H9 (cell line): ENCODE data around the gene SPOCD1. TPM values are rescaled to one million over a fixed set of nuclear protein-coding genes. Genes with fewer than 3 reads are reported as not detected.

ENCODE experiments used
- DNase-seq: peaks from one replicate; pipeline ENCODE4 v3.0.0-alpha.2; 2017
- H2AFZ ChIP-seq: one replicate; pipeline ENCODE4 v1.6.1; 2013; ENCODE audit warnings: mild to moderate bottlenecking, low read length, control low read depth, moderate library complexity
- H2AK5ac ChIP-seq: 2 replicates; pipeline ENCODE4 v1.6.1; 2013; ENCODE audit warnings: low read length, control low read depth, mixed read lengths; ENCODE audit not compliant: insufficient read length
- H2BK120ac ChIP-seq: one replicate; pipeline ENCODE4 v1.6.1; 2013; ENCODE audit warnings: low read depth, mild to moderate bottlenecking, low read length, control low read depth, inconsistent platforms; ENCODE audit not compliant: poor library complexity, severe bottlenecking
- H2BK12ac ChIP-seq: 2 replicates; pipeline ENCODE4 v1.6.1; 2013; ENCODE audit warnings: low read length, control low read depth, mixed read lengths, low read depth; ENCODE audit not compliant: insufficient read length
- H2BK15ac ChIP-seq: 2 replicates; pipeline ENCODE4 v1.6.1; 2013; ENCODE audit warnings: low read depth, low read length, control low read depth
- H2BK20ac ChIP-seq: one replicate; pipeline ENCODE4 v1.6.1; 2013; ENCODE audit warnings: low read depth, mild to moderate bottlenecking, low read length, control low read depth, inconsistent platforms; ENCODE audit not compliant: poor library complexity, severe bottlenecking
- H2BK5ac ChIP-seq: 2 replicates; pipeline ENCODE4 v1.6.1; 2013; ENCODE audit warnings: low read length, control low read depth, mixed read lengths; ENCODE audit not compliant: insufficient read length
- H3K14ac ChIP-seq: 2 replicates; pipeline ENCODE4 v1.6.1; 2013; ENCODE audit warnings: low read length, control low read depth; ENCODE audit not compliant: insufficient read depth
- H3K18ac ChIP-seq: 2 replicates; pipeline ENCODE4 v1.6.1; 2013; ENCODE audit warnings: low read depth, mild to moderate bottlenecking, mixed read lengths, low read length, control low read depth; ENCODE audit not compliant: insufficient read length
- H3K23ac ChIP-seq: 2 replicates; pipeline ENCODE4 v1.6.1; 2013; ENCODE audit warnings: low read length, control low read depth, mixed read lengths, low read depth; ENCODE audit not compliant: insufficient read length
- H3K23me2 ChIP-seq: 2 replicates; pipeline ENCODE4 v1.6.1; 2013; ENCODE audit warnings: low read depth, mild to moderate bottlenecking, mixed read lengths, low read length, control low read depth; ENCODE audit not compliant: insufficient read length, poor library complexity, severe bottlenecking
- H3K27ac ChIP-seq: 2 replicates; pipeline ENCODE4 v1.5.1; 2013; ENCODE audit warnings: low read length, control low read depth, mixed read lengths, low read depth; ENCODE audit not compliant: insufficient read length
- H3K27me3 ChIP-seq: 2 replicates; pipeline ENCODE4 v1.6.1; 2013; ENCODE audit warnings: low read length, control low read depth, inconsistent platforms; ENCODE audit not compliant: insufficient read depth
- H3K4ac ChIP-seq: 2 replicates; pipeline ENCODE4 v1.6.1; 2013; ENCODE audit warnings: low read depth, mild to moderate bottlenecking, control low read depth, inconsistent platforms, low read length, moderate library complexity
- H3K4me1 ChIP-seq: 2 replicates; pipeline ENCODE4 v1.6.1; 2013; ENCODE audit warnings: low read length, control low read depth, inconsistent platforms; ENCODE audit not compliant: insufficient read depth
- H3K4me2 ChIP-seq: 2 replicates; pipeline ENCODE4 v1.6.1; 2013; ENCODE audit warnings: low read length, control low read depth, mixed read lengths; ENCODE audit not compliant: insufficient read length, insufficient read depth
- H3K56ac ChIP-seq: 2 replicates; pipeline ENCODE4 v1.6.1; 2013; ENCODE audit warnings: low read depth, mild to moderate bottlenecking, mixed read lengths, low read length, control low read depth; ENCODE audit not compliant: insufficient read length
- H3K79me1 ChIP-seq: 2 replicates; pipeline ENCODE4 v1.6.1; 2013; ENCODE audit warnings: low read depth, mild to moderate bottlenecking, moderate library complexity, low read length, control low read depth, inconsistent platforms; ENCODE audit not compliant: insufficient read depth, poor library complexity, severe bottlenecking
- H3K79me2 ChIP-seq: 2 replicates; pipeline ENCODE4 v1.6.1; 2013; ENCODE audit warnings: low read length, control low read depth, inconsistent platforms; ENCODE audit not compliant: insufficient read depth
- H3K9ac ChIP-seq: 2 replicates; pipeline ENCODE4 v1.6.1; 2013; ENCODE audit warnings: low read length, control low read depth, mixed read lengths; ENCODE audit not compliant: insufficient read length; ENCODE audit errors: extremely low read depth
- H3K9me3 ChIP-seq: one replicate; pipeline ENCODE4 v1.6.1; 2013; ENCODE audit warnings: low read depth, low read length, inconsistent platforms; ENCODE audit not compliant: control insufficient read depth
- H3T11ph ChIP-seq: one replicate; pipeline ENCODE4 v1.6.1; 2013; ENCODE audit warnings: mild to moderate bottlenecking, low read length, control low read depth, inconsistent platforms
- H4K20me1 ChIP-seq: one replicate; pipeline ENCODE4 v1.6.1; 2013; ENCODE audit not compliant: control insufficient read depth, insufficient read length, insufficient read depth
- H4K5ac ChIP-seq: 2 replicates; pipeline ENCODE4 v1.6.1; 2013; ENCODE audit warnings: low read depth, mild to moderate bottlenecking, mixed read lengths, low read length, control low read depth; ENCODE audit not compliant: insufficient read length
- H4K8ac ChIP-seq: replicated peaks from 2 replicates; pipeline ENCODE4 v1.6.1; 2013; ENCODE audit warnings: low read length, control low read depth, mixed read lengths, low read depth; ENCODE audit not compliant: insufficient read length
- H4K91ac ChIP-seq: 2 replicates; pipeline ENCODE4 v1.6.1; 2013; ENCODE audit warnings: low read depth, mild to moderate bottlenecking, moderate library complexity, mixed read lengths, low read length, control low read depth; ENCODE audit not compliant: insufficient read length
- H3K27ac Mint-ChIP-seq, 3 experiments: 2 replicates in 2 of 3; 3 replicates in 1 of 3; pipeline ENCODE4 v1.8.0; 2020 to 2021; ENCODE audit warnings: mixed read lengths in 3 of 3, mild to moderate bottlenecking in 1 of 3, moderate library complexity in 1 of 3
- H3K27me3 Mint-ChIP-seq: 2 replicates; pipeline ENCODE4 v1.8.0; 2021; ENCODE audit warnings: low read depth, mild to moderate bottlenecking, moderate library complexity, mixed read lengths
- H3K36me3 Mint-ChIP-seq, 3 experiments: 2 replicates in 2 of 3; 3 replicates in 1 of 3; pipeline ENCODE4 v1.8.0; 2020 to 2021; ENCODE audit warnings: low read depth in 3 of 3, mixed read lengths in 3 of 3; ENCODE audit not compliant: insufficient read depth in 1 of 3
- H3K4me1 Mint-ChIP-seq, 2 experiments: 2 replicates each; pipeline ENCODE4 v1.8.0; 2020; ENCODE audit warnings: mixed read lengths in 2 of 2
- H3K4me3 Mint-ChIP-seq, 2 experiments: 2 replicates in 1 of 2; 3 replicates in 1 of 2; pipeline ENCODE4 v1.8.0; 2020 to 2021; ENCODE audit warnings: mild to moderate bottlenecking in 2 of 2, mixed read lengths in 2 of 2, moderate library complexity in 1 of 2
- H3K9me3 Mint-ChIP-seq, 2 experiments: 2 replicates in 1 of 2; 3 replicates in 1 of 2; pipeline ENCODE4 v1.8.0; 2020; ENCODE audit warnings: mild to moderate bottlenecking in 2 of 2, mixed read lengths in 2 of 2, moderate library complexity in 1 of 2
- CTCF ChIP-seq: fragments of 200-600 bp; sonication (generic); conservative IDR thresholded peaks from 3 replicates; pipeline ENCODE4 v1.8.0; 2021; ENCODE audit warnings: antibody characterized with exemption, mild to moderate bottlenecking
- WGBS: extraction: QIAGEN DNeasy Blood & Tissue Kit; methylation state at CpG from one replicate; pipeline ENCODE4 v1.1.7; 2013; ENCODE audit warnings: missing lambda C conversion rate, low lambda C conversion rate, mixed read lengths; ENCODE audit not compliant: insufficient read length; ENCODE audit errors: extremely low coverage; 5-methylcytosine and 5-hydroxymethylcytosine counted together
- total RNA-seq: library from RNA; stranded (reverse); gene quantifications from 2 replicates; pipeline ENCODE4 v1.2.1, GENCODE V29; 2021

SPOCD1 gene
- total RNA-seq, 1 experiment from 2014 or later, result 1.5 TPM

GRCh38 chr1:31795801-31796621 is 19.8 kb downstream of the SPOCD1 start:
- no peak overlapping the region for H2BK15ac ChIP-seq
- no peaks in the 10 kb centered on the region for H3K79me2 ChIP-seq
- Mint-ChIP-seq H3K27ac (peak overlapping the region in 1 of 3 experiments; percentile 76; a peak in 1 of 7 replicates), H3K36me3 (no peaks in the 10 kb centered on the region), H3K9me3 (no peaks in the 10 kb centered on the region; a peak in 1 of 5 replicates), H3K4me1 (peaks cover 13 to 33% of the 10 kb centered on the region in 2 experiments), H3K4me3 (no peak overlapping the region), H3K27me3 (no peaks in the 10 kb centered on the region; the same call in none of the 2 replicates)
- H3K18ac ChIP-seq, result peak overlapping the region; percentile 31
- H2BK120ac ChIP-seq, result no peak overlapping the region
- no peak overlapping the region for H3K9ac ChIP-seq
- no CpG with 5 or more reads among the region's 13 CpGs for WGBS
- H3K27ac ChIP-seq, result no peak overlapping the region
- H4K91ac ChIP-seq, result no peak overlapping the region
- no peak for TF ChIP-seq CTCF
- H4K5ac ChIP-seq, result no peak overlapping the region
- H3K4ac ChIP-seq, result no peak overlapping the region
- no peak overlapping the region for H3K23ac ChIP-seq
- no peak overlapping the region for H2BK12ac ChIP-seq
- H3K14ac ChIP-seq, result no peak overlapping the region
- H3K79me1 ChIP-seq, result no peaks in the 10 kb centered on the region
- no peak overlapping the region for H2AK5ac ChIP-seq
- H3T11ph ChIP-seq, result no peak overlapping the region
- no peaks in the 10 kb centered on the region for H3K4me1 ChIP-seq
- H3K56ac ChIP-seq, result no peak overlapping the region
- no peak overlapping the region for H2BK5ac ChIP-seq
- H3K4me2 ChIP-seq, result no peak overlapping the region
- H3K9me3 ChIP-seq, result no peaks in the 10 kb centered on the region
- no peak for DNase-seq
- H2BK20ac ChIP-seq, result no peak overlapping the region
- no peaks in the 10 kb centered on the region for H3K27me3 ChIP-seq
- H4K8ac ChIP-seq, result no peak overlapping the region
- H4K20me1 ChIP-seq, result no peaks in the 10 kb centered on the region
- H2AFZ ChIP-seq, result no peak overlapping the region
- H3K23me2 ChIP-seq, result no peaks in the 10 kb centered on the region
